GM18502 (cell line): ENCODE results near the gene GJD3.
"Not testable (repeated sequence)": the region's sequence is repeated elsewhere in the genome, so short reads cannot be mapped to it uniquely, and the experiment has no call there.

ENCODE experiments used
- ATAC-seq: cut with Tn5 transposase; IDR thresholded peaks from one replicate; pipeline ENCODE4 v1.9.1; 2021; ENCODE audit warnings: mild to moderate bottlenecking; ENCODE audit not compliant: unreplicated experiment, poor library complexity

GJD3 gene

GRCh38 chr17:40371261-40371929, 6.9 kb upstream of the GJD3 start:
- no peak for ATAC-seq

- no peak for ATAC-seq
Measured at GRCh38 chr17:40369923-40370322, 5.4 kb upstream of the GJD3 start.

GRCh38 chr17:40367728-40368127, 3.2 kb upstream of the GJD3 start:
- not testable (repeated sequence) for ATAC-seq

GRCh38 chr17:40366861-40367518, 2.5 kb upstream of the GJD3 start:
- no peak for ATAC-seq

GRCh38 chr17:40366076-40366860, 1.7 kb upstream of the GJD3 start:
- no peak for ATAC-seq

- no peak for ATAC-seq
Measured at GRCh38 chr17:40364906-40365305, 369 bp upstream of the GJD3 start.

- ATAC-seq, result no peak
Measured at GRCh38 chr17:40363111-40363827, 1.3 kb downstream of the GJD3 start.

GRCh38 chr17:40362696-40363110, 1.8 kb downstream of the GJD3 start:
- peak; percentile 74 for ATAC-seq

GRCh38 chr17:40361925-40362695, 2.4 kb downstream of the GJD3 start:
- peak; percentile 10 for ATAC-seq

- no peak for ATAC-seq
Measured at GRCh38 chr17:40361063-40361924, 3.2 kb downstream of the GJD3 start.

- no peak for ATAC-seq
Measured at GRCh38 chr17:40360091-40360490, 4.4 kb downstream of the GJD3 start.

GRCh38 chr17:40358323-40359038, 6.1 kb downstream of the GJD3 start:
- ATAC-seq, result no peak

- ATAC-seq, result no peak
Measured at GRCh38 chr17:40356990-40357881, 7.3 kb downstream of the GJD3 start.

- no peak for ATAC-seq
Measured at GRCh38 chr17:40355804-40356758, 8.5 kb downstream of the GJD3 start.

- ATAC-seq, result peak; percentile 56
Measured at GRCh38 chr17:40355123-40355803, 9.3 kb downstream of the GJD3 start.
